HG03280 (cell line): ENCODE measurements around the gene FKBP1B.
"Not testable (repeated sequence)": the region's sequence is repeated elsewhere in the genome, so short reads cannot be mapped to it uniquely, and the experiment has no call there.

Experiments
- ATAC-seq: cut with Tn5 transposase; IDR thresholded peaks from one replicate; pipeline ENCODE4 v1.9.1; 2021; ENCODE audit warnings: mild to moderate bottlenecking, moderate library complexity; ENCODE audit not compliant: unreplicated experiment

The FKBP1B gene

DNA sequence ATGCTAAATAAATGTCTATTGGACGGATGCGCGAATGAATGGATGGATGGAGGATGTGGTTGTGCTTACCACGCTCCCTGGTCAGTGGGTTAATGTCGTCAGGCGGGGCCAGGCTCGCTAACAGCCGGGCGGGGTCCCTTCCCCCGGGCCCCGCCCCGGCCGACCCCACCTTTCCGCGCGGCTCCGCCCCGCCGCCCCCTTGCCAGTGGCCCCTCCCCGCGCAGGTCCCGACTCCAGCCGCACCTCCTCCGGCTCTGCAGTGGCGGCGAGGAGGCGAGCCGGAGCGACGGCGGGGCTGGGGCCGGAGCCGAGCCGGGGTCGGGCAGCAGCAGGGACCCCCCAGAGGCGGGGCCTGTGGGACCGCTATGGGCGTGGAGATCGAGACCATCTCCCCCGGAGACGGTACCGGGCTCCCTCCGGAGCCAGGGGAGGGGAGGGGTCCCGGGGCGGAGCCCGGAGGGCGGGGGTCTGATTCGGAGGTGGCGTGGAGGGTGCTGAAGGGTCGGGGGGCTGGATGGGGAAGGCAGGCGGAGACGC, at the start of gene FKBP1B:
TSS of gene FKBP1B (plus strand) at position 257 of the 537 bp plus-strand sequence. CDS start at position 366, 109 bp downstream.
- ATAC-seq = no peak

DNA sequence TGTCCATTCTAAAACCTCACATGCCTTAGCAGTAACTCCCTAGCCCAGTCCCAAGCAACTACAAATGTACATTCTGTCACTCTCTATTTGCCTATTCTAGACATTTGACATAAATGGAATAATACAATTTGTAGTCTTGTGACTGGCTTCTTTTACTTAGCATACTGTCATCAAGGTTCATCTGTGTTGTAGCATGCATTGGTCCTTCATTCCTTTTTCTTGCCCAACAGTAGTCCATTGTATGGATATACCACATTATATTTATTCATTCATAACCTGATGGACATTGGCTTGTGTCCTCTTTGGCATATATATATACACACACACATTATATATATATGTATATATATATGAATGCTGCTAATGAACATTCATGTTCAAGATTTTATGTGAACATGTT, 41.8 kb upstream of the FKBP1B start:
- ATAC-seq = no peak

GRCh38 chr2:24008672-24009366, 40.7 kb upstream of the FKBP1B start:
- ATAC-seq = no peak

GRCh38 chr2:24009367-24009679, 40.2 kb upstream of the FKBP1B start:
- ATAC-seq = no peak

GRCh38 chr2:24009680-24010476, 39.7 kb upstream of the FKBP1B start, which contains the start of gene MFSD2B:
Gene MFSD2B (plus strand): TSS chr2:24010085. CDS start chr2:24010097, 12 bp downstream.
- no peak for ATAC-seq

- ATAC-seq = no peak
Observed at GRCh38 chr2:24010477-24011249, 38.9 kb upstream of the FKBP1B start.

DNA sequence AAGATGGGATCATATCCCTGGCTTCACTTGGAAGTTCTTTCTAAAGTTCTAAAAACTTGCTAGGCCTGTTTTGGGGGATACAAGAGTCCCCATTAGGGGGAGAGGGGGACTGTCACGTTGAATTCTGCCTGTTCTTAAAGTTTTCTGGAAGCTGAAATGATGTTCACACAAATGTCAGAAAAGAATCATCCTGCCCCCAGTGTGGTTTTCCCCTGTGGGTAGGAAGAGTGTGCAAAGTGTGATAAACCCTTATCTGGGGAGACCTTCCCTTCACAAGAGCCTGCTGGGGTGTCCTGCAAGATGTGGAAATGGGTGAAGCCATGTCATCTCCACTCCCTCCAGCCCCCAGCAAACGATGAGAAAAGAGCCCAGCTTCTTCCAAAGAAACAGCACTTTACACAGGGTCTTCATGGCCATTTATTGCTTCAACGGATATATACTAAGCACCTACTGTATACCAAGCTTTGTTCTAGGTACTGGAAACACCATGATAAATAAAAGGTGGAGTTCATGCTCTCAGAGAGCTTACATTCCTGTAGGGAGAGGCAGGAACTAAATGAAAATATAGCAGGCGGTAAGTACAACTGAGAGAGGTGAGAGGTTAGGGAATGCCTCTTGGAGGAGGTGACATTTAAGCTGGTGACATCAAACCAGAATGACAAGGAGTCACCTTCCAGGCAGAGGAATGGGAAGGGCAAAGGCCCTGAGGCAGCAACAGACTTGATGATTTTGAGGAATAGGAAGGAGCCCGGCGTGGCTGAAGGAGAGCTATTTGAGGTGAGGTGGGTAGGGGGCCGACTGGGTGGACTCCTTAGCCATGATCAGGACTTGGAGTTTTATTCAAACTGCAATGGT, 38.1 kb upstream of the FKBP1B start:
- no peak for ATAC-seq

- ATAC-seq = no peak
Observed at GRCh38 chr2:24012521-24013188, 36.9 kb upstream of the FKBP1B start.

DNA sequence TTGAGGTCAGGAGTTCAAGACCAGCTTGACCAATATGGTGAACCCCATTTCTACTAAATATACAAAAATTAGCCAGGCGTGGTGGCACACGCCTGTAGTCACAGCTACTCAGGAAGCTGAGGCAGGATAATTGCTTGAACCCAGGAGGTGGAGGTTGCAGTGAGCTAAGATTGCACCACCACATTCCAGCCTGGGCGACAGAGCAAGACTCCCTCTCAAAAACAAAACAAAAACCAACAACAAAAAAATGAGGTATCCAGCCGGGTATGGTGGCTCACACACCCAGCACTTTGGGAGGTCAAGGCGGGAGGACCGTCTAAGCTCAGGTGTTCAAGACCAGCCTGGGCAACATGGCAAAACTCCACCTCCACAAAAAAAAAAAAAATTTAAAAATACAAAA, 34.6 kb upstream of the FKBP1B start:
- ATAC-seq = not testable (repeated sequence)

- ATAC-seq = no peak
Observed at GRCh38 chr2:24015562-24016375, 33.8 kb upstream of the FKBP1B start.

GRCh38 chr2:24016376-24016761, 33.2 kb upstream of the FKBP1B start:
- no peak for ATAC-seq

- no peak for ATAC-seq
Observed at GRCh38 chr2:24016853-24017703, 32.5 kb upstream of the FKBP1B start.

DNA sequence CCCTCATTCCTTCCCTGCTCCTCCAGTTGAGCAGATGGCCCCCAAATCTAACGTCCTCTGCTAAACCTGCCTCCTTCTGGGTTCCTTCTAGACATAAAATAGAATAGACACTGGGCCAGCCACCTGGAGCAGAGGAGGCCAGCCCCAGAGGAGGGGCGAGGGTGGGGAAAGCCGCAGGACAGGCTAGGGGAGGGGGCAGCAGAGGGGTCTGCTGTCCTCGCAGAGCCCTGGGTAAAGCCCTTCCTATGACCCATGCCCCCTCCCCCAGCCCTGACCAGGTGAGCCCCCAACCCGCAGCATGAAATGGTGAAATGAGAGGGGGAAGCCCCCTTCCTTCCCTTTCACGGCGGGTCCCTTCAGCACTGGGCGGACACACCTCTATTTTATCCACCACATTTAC, 31.8 kb upstream of the FKBP1B start:
- no peak for ATAC-seq

DNA sequence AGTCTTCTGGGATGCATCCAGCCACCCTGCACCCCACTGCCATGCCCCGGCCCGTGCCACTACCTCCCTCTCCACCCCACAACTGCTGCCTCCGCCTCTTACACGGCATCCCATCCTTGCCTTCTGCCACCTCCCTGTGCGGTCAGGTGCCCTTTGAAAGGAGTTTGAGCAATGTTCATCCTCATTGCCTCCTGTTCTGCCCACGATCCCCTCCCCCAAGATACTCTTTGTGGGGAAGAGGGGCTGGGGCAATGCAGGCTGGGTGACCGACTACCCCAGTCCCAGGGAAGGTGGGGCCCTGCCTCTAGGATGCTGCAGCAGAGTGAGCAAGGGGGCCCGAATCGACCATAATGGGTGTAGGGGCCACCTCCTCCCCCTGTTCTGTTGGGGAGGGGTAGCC, 31.3 kb upstream of the FKBP1B start:
- no peak for ATAC-seq

- ATAC-seq = no peak
Observed at GRCh38 chr2:24019729-24020128, 29.8 kb upstream of the FKBP1B start.

- ATAC-seq = no peak
Observed at GRCh38 chr2:24020244-24020643, 29.3 kb upstream of the FKBP1B start.

DNA sequence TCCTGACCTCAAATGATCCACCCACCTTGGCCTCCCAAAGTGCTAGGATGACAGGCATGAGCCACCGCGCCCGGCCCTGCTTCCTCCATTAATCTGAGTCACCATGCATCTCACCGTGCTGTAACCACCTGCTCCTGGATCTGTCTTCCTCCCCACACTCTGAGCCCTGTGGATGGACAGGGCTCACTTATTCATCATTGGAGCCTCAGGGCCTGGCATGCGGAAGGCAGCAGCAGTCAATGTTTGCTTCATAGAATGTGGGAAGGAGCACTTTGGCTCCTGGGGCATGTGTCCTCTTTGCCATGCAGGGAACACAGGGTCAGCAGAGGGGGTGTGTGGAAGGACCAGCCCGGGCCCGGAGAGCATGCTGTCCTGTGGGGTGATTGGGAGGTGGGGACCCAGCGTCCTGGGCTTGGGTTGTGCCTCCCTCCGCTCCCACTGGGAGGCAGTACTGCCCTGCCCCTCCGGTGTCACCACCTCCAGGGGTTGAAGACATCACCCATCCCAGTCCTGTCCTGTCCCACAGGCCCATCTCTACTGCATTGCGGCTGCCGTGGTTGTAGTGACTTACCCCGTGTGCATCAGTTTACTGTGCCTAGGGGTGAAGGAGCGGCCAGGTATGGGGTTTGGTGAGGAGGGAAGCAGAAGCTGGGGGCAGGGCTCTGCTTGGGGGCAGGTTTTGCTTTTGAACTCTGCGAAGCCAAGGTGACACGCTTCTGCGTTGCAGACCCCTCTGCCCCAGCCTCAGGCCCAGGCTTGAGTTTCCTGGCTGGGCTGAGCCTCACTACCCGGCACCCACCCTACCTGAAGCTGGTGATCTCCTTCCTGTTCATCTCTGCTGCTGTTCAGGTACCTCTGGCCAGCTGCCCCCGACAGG, 28.2 kb upstream of the FKBP1B start:
- ATAC-seq = no peak
